BJ (cell line): Measurements from ENCODE around the gene ZMAT5. TPM values are rescaled to one million over a fixed set of nuclear protein-coding genes. Genes with fewer than 3 reads are reported as not detected.

Source experiments
- CTCF ChIA-PET: fragments of 350-600 bp; formaldehyde crosslinking; extraction: SDS; loops from one replicate; lab custom pipeline; 2021; ENCODE audit warnings: antibody characterized with exemption, inconsistent platforms; lab: Yijun Ruan, JAX
- POLR2A ChIA-PET: fragments of 300-600 bp; sonication (Branson Sonifier 250); formaldehyde crosslinking; extraction: SDS; loops from one replicate; lab custom pipeline; 2021; ENCODE audit warnings: antibody characterized with exemption; lab: Charles Lee
- DNase-seq: peaks from one replicate; pipeline ENCODE4 v3.0.0-alpha.2; 2011; ENCODE audit warnings: low read depth
- H3K27me3 ChIP-seq: 2 replicates; pipeline ENCODE4 v1.6.0; 2011; ENCODE audit warnings: low read length; ENCODE audit not compliant: control insufficient read depth, insufficient read depth
- H3K36me3 ChIP-seq: 2 replicates; pipeline ENCODE4 v1.5.1; 2011; ENCODE audit warnings: low read length; ENCODE audit not compliant: control insufficient read depth, insufficient read depth
- H3K4me3 ChIP-seq: 2 replicates; pipeline ENCODE4 v1.5.1; 2011; ENCODE audit warnings: low read depth, mild to moderate bottlenecking, control low read depth, low read length
- CTCF ChIP-seq: IDR thresholded peaks from 2 replicates; pipeline ENCODE4 v1.5.1; 2011; ENCODE audit warnings: low read depth, mild to moderate bottlenecking, control low read depth, inconsistent platforms, low read length, moderate library complexity; ENCODE audit not compliant: insufficient read depth
- polyA plus RNA-seq: library from polyadenylated mRNA; depleted of rRNA; stranded (reverse); fragments of >200 nt; gene quantifications from 2 replicates; pipeline ENCODE4 v1.2.3, GENCODE V29; 2011; rRNA removed
- small RNA-seq: library from RNA; depleted of rRNA; stranded (forward); fragments of <200 nt; gene quantifications from one replicate; pipeline ENCODE3, GENCODE V24; 2012; ENCODE audit warnings: low replicate concordance, low read depth; ENCODE audit not compliant: insufficient read length

Gene ZMAT5
- polyA plus RNA-seq, 1 experiment = 29.0 TPM

- Histone ChIP-seq H3K36me3 (peaks cover 12% of the 10 kb centered on the region), H3K27me3 (no peaks in the 10 kb centered on the region), H3K4me3 (no peak overlapping the region)
- no peak for DNase-seq
- TF ChIP-seq CTCF = no peak
- CTCF ChIA-PET = interaction anchor here (0.6 to 2.7 kb wide), 25 partner anchors 8 to 401 kb away, joined by 3 to 19 read pairs (median 4); partner anchors contain the start of genes UQCR10 and ZMAT5
- POLR2A ChIA-PET = interaction anchor here (0.6 kb wide), 1 partner anchor 9 kb away, joined by 4 read pairs; no protein-coding TSS in a partner anchor
Measured at GRCh38 chr22:29689206-29689879, 77.5 kb downstream of the ZMAT5 start.

GRCh38 chr22:29684244-29684643 lies 82.6 kb downstream of the ZMAT5 start:
- no peak for DNase-seq
- Histone ChIP-seq H3K4me3 (no peak overlapping the region), H3K36me3 (peaks cover 11% of the 10 kb centered on the region), H3K27me3 (no peaks in the 10 kb centered on the region)
- ChIA-PET POLR2A (no interaction called here), CTCF (no interaction called here)
- no peak for TF ChIP-seq CTCF

GRCh38 chr22:29683536-29683935 lies 83.3 kb downstream of the ZMAT5 start:
- H3K4me3 ChIP-seq = no peak overlapping the region
- DNase-seq = no peak
- ChIA-PET CTCF (no interaction called here), POLR2A (no interaction called here)
- no peaks in the 10 kb centered on the region for H3K27me3 ChIP-seq
- TF ChIP-seq CTCF = no peak
- H3K36me3 ChIP-seq = peaks cover 13% of the 10 kb centered on the region

Small RNA genes within 50 kb of the gene (small RNA-seq; reads per million reads assigned to genes)
- gene AC004882.2 (not detected), gene RF00019 (not detected)

Other genes starting within 250 kb of the ZMAT5 start
- gene THOC5, start 213.2 kb downstream of the ZMAT5 start, polyA plus RNA-seq = 89.1 and 119 TPM in 2 replicates
- 48.4 and 68.4 TPM in 2 replicates for gene NIPSNAP1, start 185.9 kb downstream of the ZMAT5 start, polyA plus RNA-seq
- 36.0 and 41.9 TPM in 2 replicates for gene NF2, start 163.4 kb downstream of the ZMAT5 start, polyA plus RNA-seq
- 0.02 TPM in 1 of 2 replicates, not detected in the other for gene CABP7, start 47.0 kb downstream of the ZMAT5 start, polyA plus RNA-seq
- 165 and 184 TPM in 2 replicates for gene UQCR10, start 362 bp upstream of the ZMAT5 start, polyA plus RNA-seq
- 48.5 and 62.6 TPM in 2 replicates for gene ASCC2, start 71.3 kb upstream of the ZMAT5 start, polyA plus RNA-seq
- 22.2 and 32.8 TPM in 2 replicates for gene MTMR3, start 116.2 kb upstream of the ZMAT5 start, polyA plus RNA-seq